Parathyroid adenoma (tissue), 2 donors: ENCODE measurements around the gene MAML2.
A peak's percentile ranks its signal among the peaks of the same experiment; 100 is the strongest.

ENCODE experiments used
- H2AFZ ChIP-seq: fragments of 300-600 bp; sonication (generic); one replicate; pipeline ENCODE4 v1.7.0; 2017; ENCODE audit warnings: antibody characterized with exemption, mild to moderate bottlenecking
- H3K27ac ChIP-seq: fragments of 300-600 bp; sonication (generic); one replicate; pipeline ENCODE4 v1.7.0; 2017
- H3K27me3 ChIP-seq: fragments of 300-600 bp; sonication (generic); one replicate; pipeline ENCODE4 v1.7.0; 2017; ENCODE audit warnings: low read length; ENCODE audit not compliant: control insufficient read depth, insufficient read depth
- H3K36me3 ChIP-seq: fragments of 300-600 bp; sonication (generic); one replicate; pipeline ENCODE4 v1.7.0; 2017; ENCODE audit warnings: low read length; ENCODE audit not compliant: control insufficient read depth, insufficient read depth
- H3K4me1 ChIP-seq: fragments of 300-600 bp; sonication (generic); one replicate; pipeline ENCODE4 v1.7.0; 2017; ENCODE audit warnings: control low read depth
- H3K4me2 ChIP-seq: fragments of 300-600 bp; sonication (generic); one replicate; pipeline ENCODE4 v1.7.0; 2017; ENCODE audit warnings: low read length
- H3K4me3 ChIP-seq: fragments of 300-600 bp; sonication (generic); one replicate; pipeline ENCODE4 v1.7.0; 2017; ENCODE audit warnings: low read depth, low read length
- H3K79me2 ChIP-seq: fragments of 300-600 bp; sonication (generic); one replicate; pipeline ENCODE4 v1.7.0; 2017; ENCODE audit warnings: control low read depth
- H3K9ac ChIP-seq: fragments of 300-600 bp; sonication (generic); one replicate; pipeline ENCODE4 v1.7.0; 2017; ENCODE audit warnings: mild to moderate bottlenecking
- H3K9me3 ChIP-seq: fragments of 300-600 bp; sonication (generic); one replicate; pipeline ENCODE4 v1.7.0; 2017; ENCODE audit warnings: low read length; ENCODE audit not compliant: control insufficient read depth
- CTCF ChIP-seq: fragments of 300-600 bp; sonication (generic); IDR thresholded peaks from one replicate; pipeline ENCODE4 v1.7.0; 2017; ENCODE audit warnings: antibody characterized with exemption, mild to moderate bottlenecking
- donor health status: primary hyperparathyroidism.

MAML2 gene

GRCh38 chr11:96200243-96200642 lies 142.8 kb downstream of the MAML2 start:
- H3K79me2 ChIP-seq = no peaks in the 10 kb centered on the region
- no peak overlapping the region for H2AFZ ChIP-seq
- H3K4me3 ChIP-seq = no peak overlapping the region
- H3K27ac ChIP-seq = peak overlapping the region; percentile 51
- H3K4me1 ChIP-seq = no peaks in the 10 kb centered on the region
- H3K36me3 ChIP-seq = no peaks in the 10 kb centered on the region
- H3K9me3 ChIP-seq = no peaks in the 10 kb centered on the region
- H3K9ac ChIP-seq = no peak overlapping the region
- H3K27me3 ChIP-seq = no peaks in the 10 kb centered on the region
- no peak for TF ChIP-seq CTCF
- no peak overlapping the region for H3K4me2 ChIP-seq

DNA sequence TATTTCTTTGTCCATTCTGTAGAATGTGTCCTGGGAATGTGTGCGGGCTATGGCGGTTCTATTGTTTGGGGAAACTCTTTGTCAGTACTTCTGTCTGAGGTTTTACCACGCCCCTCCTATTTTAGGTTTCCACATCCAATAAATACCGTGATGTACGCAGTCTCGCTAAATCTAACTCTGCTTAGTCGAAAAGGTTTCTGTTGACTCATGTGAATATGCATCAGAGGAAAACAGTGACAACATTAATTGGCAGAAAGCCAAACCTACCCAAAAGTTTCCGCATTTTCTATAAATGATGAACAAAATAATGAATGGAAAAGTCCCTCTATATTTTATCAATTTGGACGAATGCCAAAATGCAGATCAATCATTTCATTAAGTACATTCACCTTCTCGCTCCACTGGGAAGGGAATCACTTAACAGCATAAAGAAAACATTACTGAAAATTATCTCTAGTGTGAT lies 143.4 kb downstream of the MAML2 start:
- Histone ChIP-seq H3K9me3 (no peaks in the 10 kb centered on the region), H3K9ac (no peak overlapping the region), H2AFZ (no peak overlapping the region), H3K36me3 (no peaks in the 10 kb centered on the region), H3K79me2 (no peaks in the 10 kb centered on the region), H3K27me3 (no peaks in the 10 kb centered on the region), H3K27ac (peak overlapping the region; percentile 51), H3K4me2 (no peak overlapping the region), H3K4me1 (peaks cover 2% of the 10 kb centered on the region), H3K4me3 (no peak overlapping the region)
- TF ChIP-seq CTCF = no peak

DNA sequence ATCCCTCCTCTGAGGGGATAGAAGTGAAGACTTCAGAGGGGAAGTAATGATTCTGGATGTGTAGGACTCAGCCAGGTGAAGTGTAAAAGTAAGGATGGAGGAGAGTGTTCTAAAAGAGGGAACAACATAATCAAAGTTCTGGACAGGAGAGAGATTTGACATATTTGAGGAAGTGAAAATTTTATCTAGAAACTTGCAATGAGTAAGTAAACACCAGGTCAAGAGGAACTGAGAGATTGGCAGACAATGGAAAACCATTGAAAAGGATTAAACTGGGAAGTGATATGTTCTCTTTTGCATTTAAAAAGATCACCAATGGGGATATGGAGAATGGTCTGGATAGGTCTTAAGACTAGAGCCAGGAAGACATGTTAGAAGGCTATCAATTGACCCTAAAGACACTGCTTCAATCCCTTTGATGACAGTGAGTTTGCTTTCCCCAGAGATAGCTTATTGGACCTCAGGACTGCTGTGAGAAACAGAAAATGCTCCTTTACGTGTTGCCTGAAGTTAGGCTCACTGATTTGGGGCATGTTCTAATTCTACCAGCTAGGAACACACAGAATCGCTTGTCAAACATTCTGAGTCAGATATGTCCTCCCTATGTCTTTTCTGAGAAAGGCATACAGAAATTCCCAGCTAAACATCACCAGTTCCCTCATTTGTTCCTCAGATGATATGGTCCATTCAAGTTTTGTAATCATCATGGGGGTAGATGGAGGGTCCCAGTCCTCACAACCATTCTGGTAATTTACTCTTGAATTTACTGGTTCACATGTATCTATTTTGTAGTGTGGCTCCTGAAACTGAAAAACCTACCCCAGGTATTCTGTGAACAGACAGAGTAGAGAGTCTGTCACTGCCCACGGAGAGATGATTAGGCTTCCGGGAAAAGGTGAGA lies 144.9 kb downstream of the MAML2 start:
- H3K27ac ChIP-seq = no peak overlapping the region
- no peaks in the 10 kb centered on the region for H3K27me3 ChIP-seq
- peaks cover 4% of the 10 kb centered on the region for H3K4me1 ChIP-seq
- H3K4me3 ChIP-seq = no peak overlapping the region
- no peak overlapping the region for H2AFZ ChIP-seq
- no peak overlapping the region for H3K4me2 ChIP-seq
- no peaks in the 10 kb centered on the region for H3K79me2 ChIP-seq
- H3K36me3 ChIP-seq = no peaks in the 10 kb centered on the region
- no peak overlapping the region for H3K9ac ChIP-seq
- TF ChIP-seq CTCF = no peak
- no peaks in the 10 kb centered on the region for H3K9me3 ChIP-seq

DNA sequence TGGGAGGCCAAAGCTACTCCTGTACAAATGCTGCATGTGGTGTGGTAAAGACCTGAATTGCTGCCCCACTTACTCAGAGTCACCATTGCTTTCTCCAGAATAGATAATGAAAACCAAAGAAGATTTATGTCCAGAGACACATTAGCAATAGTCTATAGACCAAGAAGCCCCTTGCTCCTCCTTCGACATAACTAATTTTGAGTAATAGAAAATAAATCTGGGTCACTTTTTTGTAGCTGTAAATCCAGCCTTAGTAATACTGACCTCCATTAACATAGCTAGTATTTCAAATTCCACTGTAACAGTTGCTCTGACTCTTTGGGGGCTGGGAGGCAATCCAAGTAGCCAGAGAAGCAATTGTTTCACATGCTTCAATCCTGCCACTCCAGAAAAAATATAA lies 145.9 kb downstream of the MAML2 start:
- Histone ChIP-seq H3K79me2 (no peaks in the 10 kb centered on the region), H3K4me1 (peaks cover 4% of the 10 kb centered on the region), H3K36me3 (no peaks in the 10 kb centered on the region)

More for the DNA sequence above, 145.9 kb downstream of the MAML2 start:
- H3K27me3 ChIP-seq = no peaks in the 10 kb centered on the region
- no peak overlapping the region for H3K27ac ChIP-seq
- no peak overlapping the region for H2AFZ ChIP-seq
- no peak for TF ChIP-seq CTCF
- H3K9me3 ChIP-seq = no peaks in the 10 kb centered on the region
- no peak overlapping the region for H3K4me3 ChIP-seq
- H3K4me2 ChIP-seq = no peak overlapping the region
- no peak overlapping the region for H3K9ac ChIP-seq
